ENCODE measurements around the gene PDHA1.

The PDHA1 gene

DNA sequence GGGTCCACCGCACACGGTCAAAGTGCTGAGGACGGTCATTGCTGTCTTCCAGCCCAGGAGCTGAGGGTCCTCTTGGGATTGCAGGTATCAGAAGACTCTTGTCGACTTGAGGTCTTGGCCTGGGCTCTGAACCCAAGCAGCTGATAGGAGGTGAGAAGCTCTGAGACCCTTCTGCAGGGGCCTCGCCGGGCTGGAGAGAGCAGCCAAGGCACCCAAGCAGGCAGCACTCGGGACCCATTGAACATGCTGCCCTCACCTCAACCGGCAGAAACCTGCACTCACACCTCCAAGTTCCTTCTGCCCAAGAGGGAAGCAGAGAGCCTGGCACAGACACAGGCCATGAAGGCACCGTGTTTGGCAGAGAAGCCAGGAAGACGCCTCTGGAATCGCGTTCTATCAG is 34.1 kb downstream of the PDHA1 start:
- DNase-seq (ENCODE audit: low spot score): no peak

DNA sequence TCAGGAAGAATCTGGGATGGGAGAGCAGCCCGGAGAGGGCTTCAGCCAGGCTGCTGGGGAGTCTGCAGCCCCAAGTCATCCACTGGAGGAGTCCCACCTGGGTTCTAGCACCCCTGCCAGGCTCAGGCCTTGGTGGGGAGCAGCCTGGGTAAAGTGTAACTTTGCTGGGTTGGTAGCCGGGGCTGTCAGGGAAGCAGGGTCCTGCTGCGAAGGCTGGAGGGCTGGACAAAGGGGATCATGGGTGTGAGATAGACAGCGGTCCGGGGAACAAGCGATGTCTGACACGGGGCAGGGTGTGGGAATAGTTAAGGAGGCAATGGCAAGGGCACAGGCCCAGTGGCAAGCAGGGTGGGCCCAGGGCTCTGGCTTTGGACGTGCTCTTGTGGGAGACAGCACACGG is 37.6 kb downstream of the PDHA1 start:
- no peak for DNase-seq (ENCODE audit: low spot score)

DNA sequence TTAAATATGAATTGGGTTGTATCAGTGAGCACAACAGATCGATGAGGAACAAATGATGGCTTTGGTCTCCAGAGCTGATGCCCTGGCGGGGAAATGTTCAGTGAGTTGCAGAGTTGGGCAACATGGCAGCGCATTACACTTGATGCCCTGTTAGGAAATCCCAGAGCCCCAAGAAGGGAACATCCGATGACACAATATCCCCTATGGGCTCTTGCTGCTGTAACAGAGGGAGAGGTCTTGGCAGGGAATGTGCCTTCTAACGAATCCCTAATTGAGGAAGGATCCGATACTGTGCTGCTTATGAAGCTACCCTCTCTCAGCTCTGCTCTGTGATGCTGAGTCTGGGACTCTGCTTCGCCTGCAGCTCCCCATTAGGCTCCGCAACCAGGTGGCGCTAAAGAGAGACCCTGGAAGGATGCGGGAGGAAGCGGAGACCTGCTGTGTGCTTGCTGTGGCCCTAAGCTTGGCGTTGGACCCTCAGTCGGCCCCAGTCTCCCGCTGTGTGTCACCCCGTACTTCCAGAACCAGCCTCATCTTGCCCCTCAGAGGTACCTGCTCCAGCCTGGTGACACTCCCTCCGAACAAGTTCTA is 38.9 kb downstream of the PDHA1 start:
- DNase-seq (ENCODE audit: low spot score): no peak

- no peak for DNase-seq (ENCODE audit: low spot score)
Measured at GRCh38 chrX:19386679-19387078, 43.0 kb downstream of the PDHA1 start.

GRCh38 chrX:19388064-19388679 is 44.4 kb downstream of the PDHA1 start:
- no peak for DNase-seq (ENCODE audit: low spot score)

GRCh38 chrX:19388741-19389140 is 45.0 kb downstream of the PDHA1 start:
- no peak for DNase-seq (ENCODE audit: low spot score)

- no peak for DNase-seq (ENCODE audit: low spot score)
Measured at GRCh38 chrX:19389227-19389845, 45.6 kb downstream of the PDHA1 start.

DNA sequence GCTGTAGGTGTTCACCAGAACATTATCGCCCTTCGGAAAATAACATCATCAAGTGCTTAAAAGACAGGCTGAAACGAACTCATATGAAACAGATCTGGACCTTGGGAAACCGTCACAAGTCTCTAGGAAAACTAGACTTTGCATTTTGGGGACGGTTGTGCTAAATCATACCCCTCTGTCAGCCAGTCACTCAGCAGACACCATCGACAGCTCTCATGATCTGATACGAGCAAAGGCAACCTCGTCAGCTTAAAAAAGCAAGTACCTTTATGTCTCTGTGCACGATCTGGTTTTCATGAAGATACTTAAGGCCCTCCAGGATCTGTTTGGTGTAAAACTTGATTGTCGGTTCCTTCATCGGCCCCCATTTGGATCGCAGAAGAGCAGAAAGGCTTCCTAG is 48.4 kb downstream of the PDHA1 start:
- no peak for DNase-seq (ENCODE audit: low spot score)

DNA sequence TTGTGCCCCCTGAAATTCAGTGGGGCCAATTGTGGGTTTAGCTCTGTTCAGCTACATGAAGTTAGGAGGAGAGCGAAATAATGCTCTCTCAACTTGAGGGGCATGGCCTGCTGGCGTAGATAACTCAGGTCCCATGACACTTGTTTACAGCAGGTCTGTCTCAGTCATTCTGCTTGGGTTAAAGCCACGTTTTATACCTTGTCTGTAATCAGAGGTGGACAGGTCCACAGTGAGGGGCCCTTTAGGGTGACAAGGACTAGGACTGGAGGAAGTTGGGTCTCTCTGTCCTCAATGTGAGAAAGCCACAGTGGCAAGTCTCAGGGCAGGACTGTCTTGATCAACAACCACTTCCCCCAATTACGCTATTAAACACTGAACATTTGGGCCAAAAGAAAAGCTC is 49.0 kb downstream of the PDHA1 start:
- DNase-seq (ENCODE audit: low spot score): peak; percentile 6

GRCh38 chrX:19403696-19404095 is 60.0 kb downstream of the PDHA1 start:
- DNase-seq (ENCODE audit: low spot score): no peak

DNA sequence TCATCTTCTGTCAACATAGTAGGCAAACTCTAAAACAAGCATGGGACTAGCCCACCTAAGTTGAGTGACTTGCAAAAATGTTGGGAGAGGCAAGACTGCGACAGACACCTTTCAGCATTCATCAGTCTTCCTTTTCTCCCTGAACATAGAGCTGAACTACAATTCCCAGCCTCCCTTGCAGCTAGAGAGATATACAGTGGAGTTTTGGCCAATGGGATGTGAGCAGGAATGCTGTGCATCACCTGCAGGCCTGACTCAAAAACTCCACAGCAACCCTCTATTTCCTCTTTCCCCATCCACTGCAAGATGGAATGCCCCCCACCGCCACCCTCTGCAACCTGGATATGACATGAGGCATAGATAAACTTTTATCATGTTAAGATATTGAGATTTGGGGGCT is 66.5 kb downstream of the PDHA1 start:
- no peak for DNase-seq (ENCODE audit: low spot score)

Measured in hematopoietic multipotent progenitor cell treated with erythropoietin and hydrocortisone succinate and interleukin-3 and kit ligand, for 15 days (in vitro differentiated cells).